ENCODE results near the gene ADNP2.

Gene ADNP2

DNA sequence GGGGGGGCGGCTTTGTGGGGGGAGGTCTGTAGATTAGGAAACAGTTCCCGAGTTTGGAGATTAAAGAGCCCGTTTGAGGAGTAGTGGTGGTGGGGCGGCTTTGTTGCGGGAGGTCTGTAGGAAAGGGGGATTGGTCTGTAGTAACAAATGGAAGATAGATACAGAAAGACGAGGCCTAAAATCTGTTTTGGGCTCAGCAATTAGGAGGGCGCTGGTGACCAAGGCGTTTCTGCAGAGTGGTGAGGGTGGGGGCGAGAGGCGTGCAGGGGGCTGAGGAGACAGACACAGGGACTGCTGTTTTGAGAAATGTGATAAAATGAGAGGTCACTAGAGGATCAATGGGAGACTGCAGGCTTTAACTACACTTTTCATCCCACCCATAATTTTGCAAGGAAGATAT is 1.6 kb upstream of the ADNP2 start:
- Mint-ChIP-seq H3K27ac (peak overlapping the region; percentile 63 to 92 (median 90)), H3K27me3 (ENCODE audit: low read depth) (no peaks in the 10 kb centered on the region), H3K36me3 (ENCODE audit: low read depth) (peaks cover 4% of the 10 kb centered on the region), H3K9me3 (peaks cover 4% of the 10 kb centered on the region), H3K4me1 (peaks cover 24% of the 10 kb centered on the region), H3K4me3 (peak overlapping the region; percentile 77 to 86 (median 86))
- TF ChIP-seq, protein P1, sequence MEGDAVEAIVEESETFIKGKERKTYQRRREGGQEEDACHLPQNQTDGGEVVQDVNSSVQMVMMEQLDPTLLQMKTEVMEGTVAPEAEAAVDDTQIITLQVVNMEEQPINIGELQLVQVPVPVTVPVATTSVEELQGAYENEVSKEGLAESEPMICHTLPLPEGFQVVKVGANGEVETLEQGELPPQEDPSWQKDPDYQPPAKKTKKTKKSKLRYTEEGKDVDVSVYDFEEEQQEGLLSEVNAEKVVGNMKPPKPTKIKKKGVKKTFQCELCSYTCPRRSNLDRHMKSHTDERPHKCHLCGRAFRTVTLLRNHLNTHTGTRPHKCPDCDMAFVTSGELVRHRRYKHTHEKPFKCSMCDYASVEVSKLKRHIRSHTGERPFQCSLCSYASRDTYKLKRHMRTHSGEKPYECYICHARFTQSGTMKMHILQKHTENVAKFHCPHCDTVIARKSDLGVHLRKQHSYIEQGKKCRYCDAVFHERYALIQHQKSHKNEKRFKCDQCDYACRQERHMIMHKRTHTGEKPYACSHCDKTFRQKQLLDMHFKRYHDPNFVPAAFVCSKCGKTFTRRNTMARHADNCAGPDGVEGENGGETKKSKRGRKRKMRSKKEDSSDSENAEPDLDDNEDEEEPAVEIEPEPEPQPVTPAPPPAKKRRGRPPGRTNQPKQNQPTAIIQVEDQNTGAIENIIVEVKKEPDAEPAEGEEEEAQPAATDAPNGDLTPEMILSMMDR (IDR thresholded peaks at IDR 0.05; ENCODE audit: unreplicated experiment in 3 of 3): no peak

DNA sequence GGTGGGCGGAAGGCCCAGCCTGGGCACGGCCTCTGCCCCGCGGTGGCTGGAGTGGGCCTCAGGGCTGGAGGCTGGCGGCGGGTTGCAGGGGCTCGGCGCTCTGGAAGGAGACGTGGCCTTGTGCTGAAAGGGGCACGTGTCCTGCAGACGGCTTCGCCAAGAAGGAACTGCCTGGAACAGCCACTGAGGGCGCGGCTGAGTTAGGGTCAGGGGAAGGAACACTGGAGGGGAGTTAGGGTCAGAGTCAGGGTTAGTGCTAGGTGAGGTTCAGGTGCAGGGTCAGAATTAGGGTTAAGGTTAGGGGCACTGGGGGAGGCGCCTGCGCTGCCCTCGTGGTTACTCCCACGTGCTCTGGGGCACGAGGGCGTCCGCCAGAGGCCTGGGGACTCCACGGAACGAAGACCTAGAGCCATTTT is 933 bp upstream of the ADNP2 start:
- no peaks in the 10 kb centered on the region for H3K27me3 Mint-ChIP-seq (ENCODE audit: low read depth)
- H3K9me3 Mint-ChIP-seq: peaks cover 3% of the 10 kb centered on the region
- peak overlapping the region; percentile 77 to 86 (median 86) for H3K4me3 Mint-ChIP-seq
- H3K36me3 Mint-ChIP-seq (ENCODE audit: low read depth): peaks cover 4% of the 10 kb centered on the region
- H3K4me1 Mint-ChIP-seq: peaks cover 31% of the 10 kb centered on the region
- H3K27ac Mint-ChIP-seq: peak overlapping the region; percentile 89 to 92 (median 90)
- TF ChIP-seq, protein P1 (IDR thresholded peaks at IDR 0.05; ENCODE audit: unreplicated experiment in 3 of 3): no peak

DNA sequence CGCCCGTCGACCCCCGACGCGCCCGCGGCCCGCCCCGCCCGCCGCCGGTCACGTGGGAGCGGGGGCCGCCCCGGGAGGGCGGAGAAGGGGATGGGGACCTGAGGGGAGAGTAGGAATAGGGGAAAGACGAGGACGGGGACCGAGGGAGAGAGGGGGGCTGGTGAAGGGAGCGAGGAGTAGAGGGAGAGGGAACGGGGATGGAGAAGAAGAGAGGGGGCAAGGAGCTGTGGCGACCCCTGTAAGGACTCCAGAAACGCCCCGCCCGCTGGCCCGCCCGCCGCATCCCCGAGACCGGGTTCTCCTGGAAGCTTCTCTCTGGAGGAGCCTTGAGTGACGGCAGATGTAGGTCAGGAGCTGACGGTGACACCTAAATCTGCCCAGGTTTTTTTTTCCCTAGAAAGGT is 615 bp downstream of the ADNP2 start:
- peaks cover 4% of the 10 kb centered on the region for H3K36me3 Mint-ChIP-seq (ENCODE audit: low read depth)
- H3K27me3 Mint-ChIP-seq (ENCODE audit: low read depth): no peaks in the 10 kb centered on the region
- peak overlapping the region; percentile 0 to 50 (median 19) for H3K27ac Mint-ChIP-seq
- H3K4me3 Mint-ChIP-seq: peak overlapping the region; percentile 82 to 87 (median 84)
- no peaks in the 10 kb centered on the region for H3K9me3 Mint-ChIP-seq
- H3K4me1 Mint-ChIP-seq: peaks cover 30% of the 10 kb centered on the region
- TF ChIP-seq, protein P1 (IDR thresholded peaks at IDR 0.05; ENCODE audit: unreplicated experiment in 3 of 3): no peak

DNA sequence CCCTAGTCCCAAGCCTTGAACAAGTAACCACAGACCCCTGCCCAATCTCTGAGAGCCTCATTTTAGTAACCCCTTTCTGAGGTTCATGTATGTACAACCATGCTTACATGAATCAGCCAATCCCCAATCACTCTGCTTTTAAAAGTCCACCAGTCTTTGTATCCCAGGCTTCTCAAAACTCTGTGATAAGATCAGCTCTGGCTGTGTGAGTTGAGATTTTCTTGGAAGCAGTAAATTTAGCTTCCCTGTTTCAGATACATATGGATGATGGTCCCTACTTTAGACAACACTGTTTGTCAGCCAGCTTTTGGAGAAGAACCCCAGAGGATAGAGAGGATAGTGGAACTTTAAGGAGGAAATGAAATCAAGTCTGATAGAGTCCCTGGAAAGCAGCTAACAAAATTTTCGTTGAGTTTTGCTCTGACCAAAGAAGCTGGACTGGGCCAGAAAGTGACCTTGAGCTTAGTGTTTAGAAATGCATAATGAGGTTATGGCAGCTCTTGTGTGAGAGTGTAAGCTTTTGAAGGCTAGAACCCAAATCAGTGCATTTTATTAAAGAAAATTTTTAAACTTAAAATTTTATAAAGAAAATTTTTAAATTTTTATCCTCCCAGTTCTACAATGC is 3.7 kb downstream of the ADNP2 start:
- TF ChIP-seq, protein P1 (IDR thresholded peaks at IDR 0.05; ENCODE audit: unreplicated experiment in 3 of 3): no peak
- peak overlapping the region; percentile 59 to 75 (median 64) for H3K4me3 Mint-ChIP-seq
- H3K27ac Mint-ChIP-seq: peak overlapping the region; percentile 59 to 96 (median 77)
- H3K27me3 Mint-ChIP-seq (ENCODE audit: low read depth): no peaks in the 10 kb centered on the region
- H3K9me3 Mint-ChIP-seq: no peaks in the 10 kb centered on the region
- peaks cover 27% of the 10 kb centered on the region for H3K4me1 Mint-ChIP-seq
- H3K36me3 Mint-ChIP-seq (ENCODE audit: low read depth): peaks cover 12% of the 10 kb centered on the region

DNA sequence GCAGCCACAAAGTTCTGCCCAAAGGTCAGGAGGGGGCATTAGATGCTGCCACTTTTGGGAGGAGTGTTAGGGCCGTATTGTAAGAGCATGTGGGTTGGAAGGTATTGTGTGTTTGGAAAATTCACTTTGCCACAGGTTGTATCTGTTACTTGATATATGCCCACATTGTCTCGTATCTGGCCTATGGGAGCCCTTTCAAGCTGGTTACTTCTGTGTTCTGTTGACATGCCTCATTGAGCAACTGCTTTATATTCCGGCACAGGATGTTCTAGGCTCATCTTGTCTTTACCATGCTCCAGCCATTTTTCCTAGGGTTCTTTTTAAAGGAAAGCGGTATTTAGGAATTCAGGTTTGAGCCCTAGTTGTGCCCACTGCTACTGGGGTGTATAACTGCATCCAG is 6.0 kb downstream of the ADNP2 start:
- no peaks in the 10 kb centered on the region for H3K27me3 Mint-ChIP-seq (ENCODE audit: low read depth)
- peaks cover 31% of the 10 kb centered on the region for H3K36me3 Mint-ChIP-seq (ENCODE audit: low read depth)
- TF ChIP-seq, protein P1 (IDR thresholded peaks at IDR 0.05; ENCODE audit: unreplicated experiment in 3 of 3): no peak
- H3K9me3 Mint-ChIP-seq: no peaks in the 10 kb centered on the region
- no peak overlapping the region for H3K27ac Mint-ChIP-seq
- H3K4me3 Mint-ChIP-seq: no peak overlapping the region
- H3K4me1 Mint-ChIP-seq: peaks cover 32% of the 10 kb centered on the region

DNA sequence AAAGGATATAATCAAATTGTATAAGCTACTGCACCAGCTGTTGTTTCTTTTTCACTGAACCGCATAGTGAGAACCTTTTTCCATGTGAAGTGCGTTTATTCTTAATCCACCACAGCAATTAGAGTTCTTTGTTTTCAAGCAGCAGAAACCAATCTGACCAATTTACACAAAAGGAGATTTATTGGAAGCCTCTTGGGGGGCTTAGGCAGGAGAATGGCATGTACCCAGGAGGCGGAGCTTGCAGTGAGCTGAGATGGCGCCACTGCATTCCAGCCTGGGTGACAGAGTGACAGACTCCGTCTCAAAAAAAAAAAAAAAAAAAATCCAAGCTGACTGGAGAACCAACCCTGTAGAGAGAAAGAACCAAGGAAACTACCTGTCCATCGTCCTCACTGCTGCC is 10.0 kb downstream of the ADNP2 start:
- H3K9me3 Mint-ChIP-seq: no peaks in the 10 kb centered on the region
- H3K27me3 Mint-ChIP-seq (ENCODE audit: low read depth): no peaks in the 10 kb centered on the region
- peaks cover 10% of the 10 kb centered on the region for H3K4me1 Mint-ChIP-seq
- H3K27ac Mint-ChIP-seq: no peak overlapping the region
- peaks cover 57% of the 10 kb centered on the region for H3K36me3 Mint-ChIP-seq (ENCODE audit: low read depth)
- H3K4me3 Mint-ChIP-seq: no peak overlapping the region
- TF ChIP-seq, protein P1 (IDR thresholded peaks at IDR 0.05; ENCODE audit: unreplicated experiment in 3 of 3): no peak

Data from nephron (organoid).